SK-N-SH treated with all-trans-retinoic acid at 6 μM for 48 hours (cell line): ENCODE measurements around the gene P2RX2.

Experiments used
- ATAC-seq: fragments of 200-7000 bp; cut with Tn5 transposase; 3 replicates; pipeline ENCODE4 v1.9.1; 2020; ENCODE audit warnings: mild to moderate bottlenecking, moderate library complexity
- ARNTL ChIP-seq: fragments of 450-650 bp; formaldehyde crosslinking; IDR thresholded peaks from 2 replicates; pipeline ENCODE4 v1.5.0; 2020; ENCODE audit warnings: low read depth, mild to moderate bottlenecking, moderate library complexity, borderline replicate concordance
- BACH2 ChIP-seq: fragments of 250-450 bp; sonication (Bioruptor Pico); IDR thresholded peaks from 2 replicates; pipeline ENCODE4 v1.9.0; 2021; ENCODE audit warnings: mild to moderate bottlenecking, borderline replicate concordance
- CSRNP3 ChIP-seq: fragments of 250-450 bp; sonication (Bioruptor Pico); IDR thresholded peaks from 2 replicates; pipeline ENCODE4 v1.5.1; 2021; ENCODE audit warnings: mild to moderate bottlenecking, moderate library complexity
- ESRRG ChIP-seq: fragments of 250-450 bp; sonication (Bioruptor Pico); IDR thresholded peaks from 2 replicates; pipeline ENCODE4 v1.6.1; 2021; ENCODE audit warnings: mild to moderate bottlenecking
- GLIS3 ChIP-seq: fragments of 250-450 bp; sonication (Bioruptor Pico); IDR thresholded peaks from 2 replicates; pipeline ENCODE4 v1.5.0; 2020; ENCODE audit warnings: mild to moderate bottlenecking, moderate library complexity
- ISL1 ChIP-seq: fragments of 250-450 bp; sonication (Bioruptor Pico); IDR thresholded peaks from 2 replicates; pipeline ENCODE4 v2.1.2; 2022; ENCODE audit warnings: mild to moderate bottlenecking, moderate library complexity
- PATZ1 ChIP-seq: fragments of 250-450 bp; sonication (Bioruptor Pico); IDR thresholded peaks from 2 replicates; pipeline ENCODE4 v1.8.0; 2020; ENCODE audit warnings: mild to moderate bottlenecking, moderate library complexity, borderline replicate concordance
- PPARA ChIP-seq: fragments of 250-450 bp; sonication (Bioruptor Pico); IDR thresholded peaks from 2 replicates; pipeline ENCODE4 v1.5.0; 2020; ENCODE audit warnings: mild to moderate bottlenecking, borderline replicate concordance
- RARB ChIP-seq: fragments of 250-450 bp; sonication (Bioruptor Pico); IDR thresholded peaks from 2 replicates; pipeline ENCODE4 v1.8.0; 2021; ENCODE audit warnings: mild to moderate bottlenecking, moderate library complexity
- SNAI2 ChIP-seq: fragments of 250-450 bp; sonication (Bioruptor Pico); IDR thresholded peaks from 2 replicates; pipeline ENCODE4 v1.5.0; 2020; ENCODE audit warnings: mild to moderate bottlenecking, moderate library complexity
- TCF4 ChIP-seq: fragments of 250-450 bp; sonication (Bioruptor Pico); IDR thresholded peaks from 2 replicates; pipeline ENCODE4 v1.8.0; 2021; ENCODE audit warnings: mild to moderate bottlenecking, moderate library complexity, borderline replicate concordance
- TOX ChIP-seq: fragments of 250-450 bp; sonication (Bioruptor Pico); IDR thresholded peaks from 2 replicates; pipeline ENCODE4 v1.8.0; 2021; ENCODE audit warnings: mild to moderate bottlenecking, moderate library complexity, borderline replicate concordance
- ZC3H10 ChIP-seq: fragments of 250-450 bp; sonication (Bioruptor Pico); IDR thresholded peaks from 2 replicates; pipeline ENCODE4 v1.5.1; 2021; ENCODE audit warnings: mild to moderate bottlenecking, moderate library complexity
- ZNF565 ChIP-seq: fragments of 450-650 bp; formaldehyde crosslinking; conservative IDR thresholded peaks from 2 replicates; pipeline ENCODE4 v1.5.0; 2020; ENCODE audit warnings: low read depth, mild to moderate bottlenecking, moderate library complexity
- ZNF70 ChIP-seq: fragments of 450-650 bp; formaldehyde crosslinking; IDR thresholded peaks from 2 replicates; pipeline ENCODE4 v1.5.0; 2020; ENCODE audit warnings: mild to moderate bottlenecking, moderate library complexity
- ZNF8 ChIP-seq: fragments of 450-650 bp; formaldehyde crosslinking; IDR thresholded peaks from 2 replicates; pipeline ENCODE4 v1.5.0; 2020; ENCODE audit warnings: mild to moderate bottlenecking, moderate library complexity
- TF ChIP-seq, protein P1 (sequence below): fragments of 250-450 bp; sonication (Bioruptor Pico); IDR thresholded peaks from 2 replicates; pipeline ENCODE4 v1.5.0; 2020; ENCODE audit warnings: mild to moderate bottlenecking, moderate library complexity
- TF ChIP-seq, protein P2 (sequence below): fragments of 250-450 bp; sonication (Bioruptor Pico); IDR thresholded peaks from 2 replicates; pipeline ENCODE4 v1.8.0; 2021; ENCODE audit warnings: low read depth, mild to moderate bottlenecking, moderate library complexity, borderline replicate concordance
- TF ChIP-seq, protein P3 (sequence below): fragments of 250-450 bp; sonication (Bioruptor Pico); IDR thresholded peaks from 2 replicates; pipeline ENCODE4 v1.5.1; 2020; ENCODE audit warnings: low read depth, mild to moderate bottlenecking, moderate library complexity

The P2RX2 gene

DNA sequence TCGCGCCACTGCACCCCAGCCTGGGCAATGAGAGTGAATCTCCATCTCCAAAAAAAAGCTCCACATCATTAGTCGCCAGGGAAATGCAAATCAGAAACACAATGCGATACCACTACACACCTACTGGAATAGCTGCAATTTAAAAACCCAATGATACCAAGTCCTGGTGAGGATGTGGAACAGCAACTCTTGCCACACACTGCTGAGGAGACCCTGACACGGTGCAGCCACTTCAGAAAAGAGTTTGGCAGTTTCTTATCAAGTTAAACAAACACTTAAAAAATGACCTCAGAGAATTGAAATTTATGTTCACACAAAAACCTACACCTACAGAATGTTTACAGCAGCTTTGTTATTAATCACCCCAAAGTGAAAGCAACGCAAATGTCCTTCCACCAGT, 12.1 kb downstream of the P2RX2 start (continued):
- TF ChIP-seq PATZ1 (CRISPR knock-in tag), result no peak
- TF ChIP-seq ARNTL (CRISPR knock-in tag), result no peak
- TF ChIP-seq GLIS3 (CRISPR knock-in tag), result no peak
- TF ChIP-seq SNAI2 (CRISPR knock-in tag), result no peak
- no peak for TF ChIP-seq TCF4
- TF ChIP-seq ZNF565 (CRISPR knock-in tag), result no peak
- TF ChIP-seq, protein P1, sequence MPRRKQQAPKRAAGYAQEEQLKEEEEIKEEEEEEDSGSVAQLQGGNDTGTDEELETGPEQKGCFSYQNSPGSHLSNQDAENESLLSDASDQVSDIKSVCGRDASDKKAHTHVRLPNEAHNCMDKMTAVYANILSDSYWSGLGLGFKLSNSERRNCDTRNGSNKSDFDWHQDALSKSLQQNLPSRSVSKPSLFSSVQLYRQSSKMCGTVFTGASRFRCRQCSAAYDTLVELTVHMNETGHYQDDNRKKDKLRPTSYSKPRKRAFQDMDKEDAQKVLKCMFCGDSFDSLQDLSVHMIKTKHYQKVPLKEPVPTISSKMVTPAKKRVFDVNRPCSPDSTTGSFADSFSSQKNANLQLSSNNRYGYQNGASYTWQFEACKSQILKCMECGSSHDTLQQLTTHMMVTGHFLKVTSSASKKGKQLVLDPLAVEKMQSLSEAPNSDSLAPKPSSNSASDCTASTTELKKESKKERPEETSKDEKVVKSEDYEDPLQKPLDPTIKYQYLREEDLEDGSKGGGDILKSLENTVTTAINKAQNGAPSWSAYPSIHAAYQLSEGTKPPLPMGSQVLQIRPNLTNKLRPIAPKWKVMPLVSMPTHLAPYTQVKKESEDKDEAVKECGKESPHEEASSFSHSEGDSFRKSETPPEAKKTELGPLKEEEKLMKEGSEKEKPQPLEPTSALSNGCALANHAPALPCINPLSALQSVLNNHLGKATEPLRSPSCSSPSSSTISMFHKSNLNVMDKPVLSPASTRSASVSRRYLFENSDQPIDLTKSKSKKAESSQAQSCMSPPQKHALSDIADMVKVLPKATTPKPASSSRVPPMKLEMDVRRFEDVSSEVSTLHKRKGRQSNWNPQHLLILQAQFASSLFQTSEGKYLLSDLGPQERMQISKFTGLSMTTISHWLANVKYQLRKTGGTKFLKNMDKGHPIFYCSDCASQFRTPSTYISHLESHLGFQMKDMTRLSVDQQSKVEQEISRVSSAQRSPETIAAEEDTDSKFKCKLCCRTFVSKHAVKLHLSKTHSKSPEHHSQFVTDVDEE (CRISPR knock-in tag), result no peak
- no peak for TF ChIP-seq ISL1 (CRISPR knock-in tag)

GRCh38 chr12:132631666-132632065, 13.1 kb downstream of the P2RX2 start:
- no peak; the same call in 2 of the 3 replicates for ATAC-seq
- TF ChIP-seq ESRRG (no peak), TCF4 (no peak), ISL1 (CRISPR knock-in tag) (no peak)

GRCh38 chr12:132632521-132633228, 14.1 kb downstream of the P2RX2 start:
- TF ChIP-seq, protein P2, sequence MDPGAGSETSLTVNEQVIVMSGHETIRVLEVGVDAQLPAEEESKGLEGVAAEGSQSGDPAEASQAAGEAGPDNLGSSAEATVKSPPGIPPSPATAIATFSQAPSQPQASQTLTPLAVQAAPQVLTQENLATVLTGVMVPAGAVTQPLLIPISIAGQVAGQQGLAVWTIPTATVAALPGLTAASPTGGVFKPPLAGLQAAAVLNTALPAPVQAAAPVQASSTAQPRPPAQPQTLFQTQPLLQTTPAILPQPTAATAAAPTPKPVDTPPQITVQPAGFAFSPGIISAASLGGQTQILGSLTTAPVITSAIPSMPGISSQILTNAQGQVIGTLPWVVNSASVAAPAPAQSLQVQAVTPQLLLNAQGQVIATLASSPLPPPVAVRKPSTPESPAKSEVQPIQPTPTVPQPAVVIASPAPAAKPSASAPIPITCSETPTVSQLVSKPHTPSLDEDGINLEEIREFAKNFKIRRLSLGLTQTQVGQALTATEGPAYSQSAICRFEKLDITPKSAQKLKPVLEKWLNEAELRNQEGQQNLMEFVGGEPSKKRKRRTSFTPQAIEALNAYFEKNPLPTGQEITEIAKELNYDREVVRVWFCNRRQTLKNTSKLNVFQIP (CRISPR knock-in tag), result no peak
- TF ChIP-seq CSRNP3 (CRISPR knock-in tag), result no peak
- TF ChIP-seq TCF4, result no peak
- no peak for TF ChIP-seq GLIS3 (CRISPR knock-in tag)
- TF ChIP-seq ZC3H10 (CRISPR knock-in tag), result no peak
- no peak for TF ChIP-seq BACH2 (CRISPR knock-in tag)
- TF ChIP-seq SNAI2 (CRISPR knock-in tag), result no peak
- no peak for ATAC-seq

- TF ChIP-seq RARB (CRISPR knock-in tag) (no peak), TCF4 (no peak), ZNF8 (CRISPR knock-in tag) (no peak), PATZ1 (CRISPR knock-in tag) (no peak), ARNTL (CRISPR knock-in tag) (no peak), PPARA (CRISPR knock-in tag) (no peak), ZNF565 (CRISPR knock-in tag) (no peak), TOX (CRISPR knock-in tag) (no peak), BACH2 (CRISPR knock-in tag) (no peak), ESRRG (no peak), ZNF70 (CRISPR knock-in tag) (no peak)
- TF ChIP-seq, protein P3, sequence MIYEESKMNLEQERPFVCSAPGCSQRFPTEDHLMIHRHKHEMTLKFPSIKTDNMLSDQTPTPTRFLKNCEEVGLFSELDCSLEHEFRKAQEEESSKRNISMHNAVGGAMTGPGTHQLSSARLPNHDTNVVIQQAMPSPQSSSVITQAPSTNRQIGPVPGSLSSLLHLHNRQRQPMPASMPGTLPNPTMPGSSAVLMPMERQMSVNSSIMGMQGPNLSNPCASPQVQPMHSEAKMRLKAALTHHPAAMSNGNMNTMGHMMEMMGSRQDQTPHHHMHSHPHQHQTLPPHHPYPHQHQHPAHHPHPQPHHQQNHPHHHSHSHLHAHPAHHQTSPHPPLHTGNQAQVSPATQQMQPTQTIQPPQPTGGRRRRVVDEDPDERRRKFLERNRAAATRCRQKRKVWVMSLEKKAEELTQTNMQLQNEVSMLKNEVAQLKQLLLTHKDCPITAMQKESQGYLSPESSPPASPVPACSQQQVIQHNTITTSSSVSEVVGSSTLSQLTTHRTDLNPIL (CRISPR knock-in tag), result no peak
- ATAC-seq, result no peak
Observed at GRCh38 chr12:132633398-132633797, 14.8 kb downstream of the P2RX2 start.
